NCI-H187 (cell line): ENCODE measurements around the gene EFNB1.

Experiments used
- DNase-seq, 2 experiments: peaks; one replicate each; lab custom pipeline; 2025; lab: John Stamatoyannopoulos, UW

Gene EFNB1

DNA sequence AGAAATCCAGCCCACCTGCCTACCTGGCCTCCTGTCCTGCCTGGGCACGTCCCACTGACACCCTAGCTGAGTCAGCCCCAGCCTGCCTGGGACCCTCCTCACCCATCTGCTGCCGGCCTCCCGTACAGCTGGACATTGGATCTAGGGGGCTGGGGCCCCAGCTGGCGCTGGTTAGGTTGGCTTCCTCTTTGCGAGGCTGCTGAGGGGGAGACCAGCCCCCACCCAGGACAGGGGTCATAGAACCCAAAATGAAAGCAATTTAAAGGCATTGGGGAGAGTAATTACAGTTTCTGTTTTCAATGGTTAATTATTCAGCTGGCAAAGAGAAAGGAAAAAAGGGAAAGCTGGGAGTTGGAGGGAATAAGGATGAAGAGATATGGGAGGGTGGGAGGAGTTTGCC lies 15.8 kb downstream of the EFNB1 start:
- no peak for DNase-seq

DNA sequence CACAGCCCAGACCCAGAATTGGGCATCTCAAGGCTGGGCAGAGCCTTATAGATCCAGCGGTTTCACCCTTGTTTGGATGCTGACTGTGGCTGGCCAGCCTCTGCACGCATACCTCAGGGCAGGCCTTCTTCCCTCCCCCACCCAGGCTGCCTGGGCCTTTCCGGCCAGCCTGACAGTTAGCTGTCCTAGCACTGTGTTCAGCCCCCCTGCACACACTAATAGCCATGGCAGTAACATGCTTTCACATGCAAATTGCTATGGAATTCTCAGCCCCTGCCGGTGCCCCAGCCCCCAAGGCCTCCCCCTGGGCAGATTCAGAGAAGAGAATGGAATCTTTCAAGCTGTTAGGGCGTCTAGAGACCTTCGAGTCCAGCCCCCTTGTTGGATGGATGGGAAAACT lies 17.7 kb downstream of the EFNB1 start:
- no peak for DNase-seq

DNA sequence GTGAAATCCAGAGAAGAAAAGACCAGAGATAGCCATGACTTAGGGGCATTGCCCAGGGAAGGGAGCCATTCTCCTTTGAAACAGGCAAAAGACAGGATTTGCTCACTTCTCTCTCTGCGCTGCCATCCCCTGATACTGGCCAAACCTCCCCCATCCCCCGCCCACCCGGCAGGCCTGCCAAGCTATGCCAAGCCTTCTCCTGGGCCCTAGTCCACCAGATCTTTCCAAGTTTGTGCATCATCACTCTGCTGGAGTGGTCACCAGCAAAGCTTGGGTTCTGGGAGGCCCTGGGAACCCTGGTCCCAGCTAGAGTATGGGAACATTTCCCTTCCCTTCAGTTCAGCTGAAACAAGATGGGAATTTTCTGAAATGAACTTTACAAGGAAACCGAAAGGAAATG lies 18.4 kb downstream of the EFNB1 start:
- DNase-seq, result no peak

DNA sequence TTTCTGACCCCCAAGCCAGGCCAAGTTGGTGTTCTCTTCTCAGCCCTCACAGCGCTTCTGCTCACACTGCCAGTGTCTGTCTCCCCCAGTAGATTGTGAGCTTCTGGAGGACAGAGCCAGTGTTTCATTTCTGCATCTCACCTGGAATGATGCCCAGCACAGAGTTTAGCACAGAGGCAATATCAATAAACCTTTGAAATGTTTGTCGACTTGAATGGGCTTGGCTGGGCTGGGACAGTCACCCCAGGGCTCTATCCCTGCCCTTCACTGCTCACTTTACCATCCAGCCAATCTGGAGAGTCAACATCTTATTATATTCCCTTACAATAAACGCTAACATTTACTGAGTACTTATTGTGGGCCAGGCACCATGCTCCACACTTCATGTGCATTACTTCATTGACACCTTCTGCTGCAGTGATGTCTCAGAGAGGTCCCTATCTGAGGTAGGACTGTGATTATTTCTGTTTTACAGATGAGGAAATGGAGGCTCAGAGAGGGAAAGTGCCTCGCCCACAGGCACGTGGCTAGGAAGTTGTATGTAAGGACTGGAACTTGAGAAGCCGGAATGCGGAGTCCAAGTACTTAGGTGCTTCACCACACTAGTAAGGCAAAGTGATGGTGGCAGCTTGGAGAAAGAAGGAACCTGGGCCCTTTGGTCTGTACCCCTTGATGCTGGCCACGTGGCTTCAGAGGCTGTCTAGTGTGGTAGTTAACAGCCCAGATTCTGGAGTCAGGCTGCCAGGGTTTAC lies 19.5 kb downstream of the EFNB1 start:
- DNase-seq, result no peak

DNA sequence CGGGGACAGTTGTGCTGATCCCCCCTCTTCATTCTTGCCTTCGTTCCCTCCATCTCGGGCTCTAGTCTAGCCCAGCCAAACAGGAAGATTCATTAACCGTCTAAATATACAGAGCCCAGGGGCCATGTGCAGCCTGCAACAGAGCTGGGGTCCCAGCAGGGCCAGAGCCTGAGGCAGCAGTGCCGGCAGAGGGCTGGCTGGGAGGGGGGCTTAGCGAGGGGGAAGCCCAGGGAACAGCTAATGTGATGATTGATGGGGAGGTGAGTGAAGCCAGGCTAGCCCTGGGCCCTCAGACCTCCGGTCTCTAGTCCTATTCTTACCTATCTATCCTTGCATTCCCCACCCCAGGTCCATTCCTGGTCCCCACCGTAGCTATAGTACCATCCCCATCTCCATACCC lies 22.3 kb downstream of the EFNB1 start:
- no peak for DNase-seq

DNA sequence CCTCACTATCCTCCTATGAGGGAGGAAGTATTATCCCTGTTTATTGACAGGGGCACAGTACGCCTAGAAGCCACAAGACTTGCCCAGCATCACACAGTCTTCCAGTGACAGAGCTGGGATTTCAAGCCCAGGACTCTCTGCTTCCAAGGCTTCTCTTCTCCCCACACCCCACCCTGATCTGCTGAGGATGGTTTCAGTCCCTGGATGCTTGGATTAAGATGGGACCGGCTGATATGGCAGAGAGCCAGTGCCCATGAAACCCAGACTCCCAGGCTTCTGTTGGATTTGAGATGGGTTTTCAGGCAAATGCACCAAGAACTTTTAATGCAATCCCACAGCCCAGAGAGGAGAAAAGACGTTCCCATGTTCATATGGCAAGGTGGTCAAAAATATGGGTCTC lies 23.2 kb downstream of the EFNB1 start:
- no peak for DNase-seq

DNA sequence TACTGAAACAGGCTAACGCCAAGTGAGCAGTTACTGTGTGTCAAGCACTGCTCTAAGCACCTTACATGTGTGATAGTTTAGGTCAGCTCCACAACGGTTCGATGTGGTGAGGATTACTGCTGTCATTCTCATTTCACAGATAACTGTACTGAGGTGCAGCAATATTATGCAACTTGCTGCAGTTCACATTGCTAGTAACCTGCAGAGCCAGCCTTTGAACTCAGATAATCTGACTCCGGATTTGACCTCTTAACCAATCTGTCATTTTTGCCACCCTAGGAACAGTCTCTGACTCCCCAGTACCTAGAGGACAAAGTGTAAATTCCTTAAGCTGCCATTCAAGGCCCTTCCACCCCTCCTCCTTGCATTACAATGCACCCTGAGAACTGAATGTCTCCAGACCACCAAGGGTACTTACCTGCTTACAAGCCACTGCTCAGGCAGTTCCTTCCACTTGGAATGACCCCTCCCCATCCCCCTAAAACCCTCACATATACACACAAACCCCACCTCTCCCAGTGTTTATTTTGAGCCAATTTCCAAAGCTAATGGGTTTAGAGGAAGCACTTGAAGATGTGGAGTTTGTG lies 24.9 kb downstream of the EFNB1 start:
- no peak for DNase-seq

DNA sequence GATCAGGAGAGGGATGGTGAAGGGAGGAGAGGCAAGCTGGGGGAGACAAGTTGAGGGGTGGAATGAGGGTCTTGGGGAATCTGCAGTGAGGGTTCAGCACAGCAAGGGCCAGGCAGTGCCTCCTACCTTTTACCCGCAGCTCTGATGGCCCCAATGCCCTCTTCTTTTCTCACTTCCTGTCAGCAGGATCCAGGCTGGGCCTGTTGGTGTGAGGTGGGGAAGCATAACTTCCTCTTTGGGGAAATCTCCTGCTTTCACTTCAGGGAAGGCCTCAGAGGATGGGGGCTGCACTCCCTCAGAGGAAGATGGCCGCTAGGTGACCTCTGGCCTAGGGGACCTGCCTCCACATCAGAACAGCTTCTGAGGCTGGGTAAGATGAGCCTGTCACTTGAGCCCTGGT lies 36.5 kb downstream of the EFNB1 start:
- no peak for DNase-seq

DNA sequence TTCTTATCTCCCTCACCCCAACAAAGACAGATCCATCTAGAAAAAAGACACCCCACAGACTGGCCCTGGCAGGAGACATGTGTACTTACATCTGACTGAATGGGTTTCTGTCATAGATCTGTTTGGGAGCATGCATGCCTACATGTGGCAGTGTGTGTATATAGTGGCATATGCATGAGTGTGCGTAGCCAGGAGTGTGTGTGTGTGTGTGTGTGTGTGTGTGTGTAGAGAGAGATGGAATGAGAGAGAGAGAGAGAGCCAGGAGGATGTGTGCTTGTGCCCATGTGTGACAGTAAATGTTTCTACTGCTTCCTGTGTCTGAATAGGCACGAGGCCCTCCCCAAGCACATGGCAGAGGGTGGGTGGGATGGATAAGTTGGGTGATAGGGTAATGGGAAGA lies 37.1 kb downstream of the EFNB1 start:
- DNase-seq, result no peak

DNA sequence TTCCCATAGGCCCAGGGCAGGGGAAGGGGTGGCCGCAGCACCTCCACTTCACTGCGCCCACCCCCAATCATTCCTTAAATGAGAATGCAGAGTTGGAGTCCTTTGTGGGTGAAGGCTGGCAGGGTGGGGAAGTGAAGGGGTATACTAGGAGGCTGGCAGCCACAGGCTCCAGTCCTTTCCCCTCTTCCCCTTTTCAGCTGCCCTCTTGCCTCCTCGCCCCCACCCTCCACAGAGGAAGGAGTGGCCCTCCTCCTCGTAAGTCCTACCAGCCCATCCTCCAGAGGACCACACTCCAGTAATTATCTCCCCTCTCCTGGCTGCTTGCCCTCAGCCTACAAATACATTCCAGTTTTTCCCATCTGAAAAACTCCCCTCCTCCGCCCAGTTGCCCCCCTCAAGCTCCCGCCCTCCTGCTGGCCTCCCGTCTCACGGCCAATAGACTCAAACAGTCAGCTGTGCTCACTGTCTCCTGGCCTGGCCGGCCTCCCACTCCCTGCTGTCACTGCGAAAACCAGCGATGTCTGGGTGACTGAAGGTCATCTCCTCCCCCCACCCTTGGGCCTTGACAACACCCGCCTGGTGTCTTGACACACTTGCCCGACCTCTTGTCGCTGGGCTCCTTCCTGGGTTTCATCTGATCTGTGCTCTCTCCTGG lies 38.8 kb downstream of the EFNB1 start:
- DNase-seq, result no peak

DNA sequence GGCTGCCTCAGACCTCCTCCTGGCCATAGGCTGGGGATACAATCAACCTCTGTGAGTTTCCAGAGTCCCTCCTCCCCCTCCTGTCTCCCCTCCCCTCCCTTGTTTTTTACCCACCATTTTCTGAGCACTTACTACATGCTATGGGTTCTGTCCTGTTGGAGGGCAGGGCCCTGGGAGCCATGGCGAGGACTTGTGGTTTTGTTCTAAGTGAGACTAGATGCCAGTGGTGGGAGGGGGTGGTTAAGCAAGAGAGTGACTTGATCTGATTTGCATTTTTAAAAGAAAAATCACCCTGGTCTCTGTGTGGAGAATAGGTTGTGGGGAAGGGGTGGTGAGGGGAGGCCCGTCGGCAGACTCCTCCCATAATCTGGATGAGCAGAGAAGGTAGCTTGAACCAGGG lies 39.5 kb downstream of the EFNB1 start:
- DNase-seq, result no peak

DNA sequence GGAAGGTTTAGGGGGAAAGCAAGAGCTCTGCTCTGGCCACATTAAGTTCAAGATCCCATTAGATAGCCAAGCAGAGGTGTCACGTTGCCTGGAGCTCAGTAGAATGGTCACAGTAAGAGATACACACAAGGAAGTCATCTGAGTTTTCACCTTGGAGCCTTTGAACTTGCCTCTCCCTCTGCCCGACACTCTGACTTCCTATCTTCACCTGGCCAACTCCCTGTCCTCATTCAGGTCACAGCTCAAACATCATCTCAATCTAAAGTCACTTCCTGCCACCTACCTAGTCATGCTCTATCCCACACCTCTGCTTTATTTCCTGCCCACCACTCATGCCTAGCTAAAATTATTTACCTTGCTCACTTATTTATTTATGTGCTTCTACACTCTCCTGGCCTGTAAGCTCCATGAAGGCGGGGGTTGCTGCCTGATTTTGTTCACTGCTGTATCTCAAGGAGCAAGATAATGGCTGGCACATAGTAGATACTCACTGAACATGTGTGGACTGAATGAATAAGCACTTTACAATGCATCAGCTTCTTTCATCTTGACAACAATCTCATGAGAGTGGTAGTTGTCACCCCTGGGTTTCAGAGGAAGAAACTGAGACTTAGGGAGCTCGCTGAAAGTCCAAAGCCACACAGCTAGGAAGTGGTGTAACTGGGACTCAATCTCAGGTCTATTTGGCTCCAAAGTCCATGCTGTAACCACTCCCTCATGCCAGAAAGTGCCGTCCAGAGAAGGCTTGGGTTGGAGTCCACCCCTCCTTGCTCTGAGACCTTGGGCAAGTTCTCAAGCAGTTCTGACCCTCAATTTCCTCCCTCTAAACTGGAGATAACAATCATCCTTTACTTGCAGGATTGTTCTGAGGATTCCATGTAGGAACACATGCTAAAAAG lies 40.3 kb downstream of the EFNB1 start:
- no peak for DNase-seq

DNA sequence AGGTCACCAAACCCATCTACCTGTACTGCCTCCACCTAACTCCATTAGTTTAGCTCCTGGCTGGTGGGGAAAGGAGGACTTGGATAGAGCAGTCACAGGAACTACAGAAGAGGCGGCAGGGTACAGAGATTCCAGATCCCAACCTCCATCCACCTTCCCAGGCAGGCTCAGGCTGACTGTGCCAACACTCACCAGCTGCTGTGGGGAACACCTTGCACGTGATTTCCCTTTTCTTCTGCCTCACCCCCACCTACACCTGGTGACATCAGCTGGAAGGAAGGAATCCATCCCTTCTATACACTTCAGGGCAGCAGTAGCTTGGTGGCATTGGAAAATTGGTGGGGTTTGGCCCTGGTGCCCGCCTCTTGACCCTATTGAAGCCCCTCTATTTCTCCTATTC lies 41.5 kb downstream of the EFNB1 start:
- no peak for DNase-seq

DNA sequence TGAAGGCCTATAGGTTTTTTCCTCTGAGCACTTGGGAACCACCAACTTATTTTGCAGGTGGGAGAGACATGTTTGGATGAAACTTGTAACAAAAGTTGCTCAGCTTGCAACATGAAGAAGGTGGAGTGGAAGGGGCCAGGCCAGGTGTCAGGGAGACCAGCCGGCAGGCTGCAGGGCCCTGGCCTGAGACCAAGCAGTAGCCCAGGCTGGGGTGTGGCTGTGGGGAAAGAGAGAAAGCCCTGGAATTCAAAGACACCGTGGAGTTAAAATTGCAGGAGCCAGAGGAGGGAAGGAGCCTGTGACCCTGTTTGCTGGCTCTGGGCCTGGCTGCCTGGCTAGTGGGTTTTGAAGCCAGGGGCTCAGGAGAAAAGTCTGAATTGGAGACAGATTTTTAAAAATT lies 43.4 kb downstream of the EFNB1 start:
- DNase-seq, result no peak

DNA sequence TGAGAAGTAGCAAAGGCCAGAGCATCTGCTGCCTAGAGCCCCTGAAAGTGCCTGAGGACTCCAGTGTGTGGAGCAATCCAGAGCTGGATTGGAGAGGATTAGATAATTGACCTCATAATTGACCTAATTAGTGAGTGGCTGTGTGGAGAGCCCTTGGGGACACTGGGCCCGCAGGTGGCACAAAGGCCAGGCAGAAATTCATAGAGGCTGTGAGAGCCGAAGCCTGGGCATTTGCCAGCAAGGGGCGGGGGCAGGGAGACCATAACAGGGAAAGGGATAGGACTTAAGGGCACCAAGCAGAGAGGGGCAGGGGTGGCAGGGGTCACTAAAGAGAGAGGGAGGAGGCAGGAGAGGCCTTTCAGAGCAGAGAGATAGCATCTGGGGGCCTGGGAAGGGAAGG lies 45.3 kb downstream of the EFNB1 start:
- DNase-seq, result no peak

DNA sequence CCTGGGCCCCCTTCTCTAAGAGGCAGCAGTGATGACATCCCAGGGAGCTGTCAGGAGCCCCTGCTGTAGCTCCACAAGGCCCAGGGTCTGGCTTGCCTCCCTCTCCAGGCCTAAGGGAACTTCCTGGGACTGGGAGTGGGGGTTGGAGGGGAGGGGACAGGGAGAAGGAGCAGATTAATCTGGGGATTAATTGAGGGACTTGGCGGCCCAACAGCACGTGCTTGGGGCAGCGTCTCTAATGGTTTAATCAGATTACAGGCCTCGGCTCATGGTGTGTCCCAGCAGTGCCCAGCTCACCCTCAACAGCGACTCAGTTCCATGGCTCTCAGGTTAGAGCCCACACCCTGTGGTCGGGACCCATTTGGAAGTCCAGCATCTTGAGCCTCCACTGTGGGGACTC lies 47.9 kb downstream of the EFNB1 start:
- no peak for DNase-seq

DNA sequence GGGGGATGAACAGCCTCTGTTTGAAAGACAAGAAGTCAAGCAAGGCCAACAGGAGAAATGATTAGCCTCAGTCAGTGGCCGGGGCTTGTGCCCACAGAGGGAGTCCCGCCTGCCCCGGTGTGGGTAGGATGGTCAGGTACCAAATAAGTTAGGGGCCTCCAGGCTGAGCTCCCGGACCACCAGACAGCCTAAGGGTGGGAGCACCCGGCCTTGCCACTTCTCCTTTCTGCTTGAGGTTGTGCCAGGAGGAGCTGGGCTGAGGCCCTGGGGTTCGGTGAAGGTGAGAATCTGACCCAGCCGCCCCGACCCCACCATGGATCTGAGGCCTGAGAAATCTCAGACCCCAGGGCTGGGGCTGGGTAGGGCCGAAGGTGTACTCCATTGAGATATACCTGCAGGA lies 48.8 kb downstream of the EFNB1 start:
- DNase-seq, result no peak

DNA sequence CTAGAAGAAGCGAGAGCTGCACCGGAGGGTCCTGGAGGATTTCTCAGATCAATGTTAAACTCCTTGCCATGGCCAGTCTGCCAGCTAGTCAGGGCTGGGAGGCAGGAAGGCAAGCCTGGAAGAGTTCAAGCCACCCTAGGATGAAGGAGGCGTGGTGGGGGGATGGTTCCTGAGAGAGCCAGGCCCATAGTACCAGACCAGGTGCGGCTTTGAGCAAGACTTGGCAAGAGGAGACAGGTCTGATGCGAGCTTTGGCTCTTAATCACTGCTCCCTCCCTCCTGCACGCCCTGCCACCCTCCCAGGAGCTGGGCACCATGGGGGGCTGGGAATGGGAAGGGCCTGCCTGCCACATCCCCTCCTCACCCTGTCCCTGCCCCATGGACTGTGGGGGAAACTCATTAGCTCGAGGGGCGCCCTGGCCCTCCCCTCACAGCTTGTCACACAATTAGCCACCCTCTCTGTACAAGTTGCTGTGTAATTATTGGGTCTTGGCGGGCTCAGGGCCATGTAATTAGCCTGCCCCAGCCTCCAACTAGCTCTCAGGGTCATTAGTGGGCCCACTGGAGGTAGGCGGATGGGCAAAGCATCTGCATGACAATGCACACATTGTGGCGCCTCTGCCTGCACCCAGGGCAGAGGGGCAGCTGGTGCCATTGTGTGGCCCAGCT lies 50.3 kb downstream of the EFNB1 start:
- no peak for DNase-seq

DNA sequence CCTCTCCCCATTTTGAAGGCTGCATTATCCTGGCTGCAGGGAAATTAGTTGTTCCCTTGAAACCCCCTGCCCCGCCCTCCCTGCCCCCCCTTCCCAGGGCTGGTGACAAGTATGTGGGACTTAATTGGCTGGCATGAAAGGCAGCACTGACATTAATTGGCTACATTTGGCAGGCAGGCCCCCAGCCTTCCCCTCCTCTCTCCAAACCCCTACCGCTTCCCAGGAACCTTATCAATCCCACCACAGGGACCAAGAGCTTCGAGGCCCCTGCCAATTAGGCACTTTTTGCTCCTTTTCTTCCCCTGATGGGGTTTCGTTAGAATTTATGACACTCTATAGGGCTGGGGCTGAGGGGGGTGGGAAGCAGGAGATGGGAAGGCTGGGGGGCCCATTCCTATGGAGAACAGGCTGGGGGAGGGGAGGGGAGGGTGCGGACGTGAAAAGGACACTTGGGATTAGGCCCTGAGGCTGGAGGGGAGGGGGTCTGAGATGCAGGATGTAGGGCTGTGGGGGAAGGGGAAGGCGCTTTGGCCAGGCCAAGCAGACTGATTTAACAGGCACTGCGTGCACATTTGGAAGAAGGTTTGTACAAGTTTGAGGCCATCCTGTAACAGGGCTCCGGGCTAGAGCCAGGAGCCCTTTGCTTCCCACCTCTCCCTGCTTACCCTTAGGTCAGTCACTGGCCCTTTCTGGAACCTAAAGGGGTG lies 52.2 kb downstream of the EFNB1 start:
- no peak for DNase-seq

DNA sequence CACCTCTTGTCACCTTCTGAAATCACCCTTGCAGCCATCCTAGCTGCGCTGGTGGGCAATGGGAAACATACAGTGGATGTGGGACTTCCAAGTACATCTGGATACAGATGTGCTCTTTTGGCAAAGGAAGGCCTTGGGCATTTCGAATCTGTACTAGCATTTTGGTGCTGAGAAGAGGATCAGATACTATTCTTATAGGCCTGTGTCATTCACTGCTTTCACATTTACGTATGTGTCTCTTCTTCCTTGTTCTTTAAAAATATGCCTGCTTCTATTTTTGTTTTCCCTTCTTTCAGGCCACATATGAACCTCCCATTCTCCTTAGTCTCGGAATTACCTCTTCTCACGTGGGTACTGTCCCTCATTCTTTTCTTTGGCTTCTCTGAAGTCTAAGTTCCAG lies 53.1 kb downstream of the EFNB1 start:
- DNase-seq, result no peak

DNA sequence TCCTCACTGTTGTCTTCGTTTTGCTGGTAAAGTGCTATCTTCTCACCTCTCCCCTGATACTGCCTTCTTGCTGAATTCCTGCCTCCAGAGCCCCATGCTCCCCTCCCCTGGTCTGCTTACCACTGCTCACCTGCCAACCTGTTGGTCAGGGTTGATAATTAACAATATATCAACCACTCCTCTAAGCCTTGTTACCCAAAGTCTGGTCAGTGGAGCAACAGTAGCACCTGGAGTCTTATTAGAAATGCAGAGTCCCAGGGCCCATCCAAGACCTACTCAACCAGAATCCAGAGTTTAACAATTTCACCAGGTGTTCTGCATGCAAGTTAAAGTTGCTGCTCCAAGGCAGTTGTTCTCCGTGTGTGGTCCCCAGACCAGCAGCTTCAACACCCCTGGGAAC lies 55.0 kb downstream of the EFNB1 start:
- no peak for DNase-seq
